OCI-LY3 (cell line): Measurements from ENCODE around the gene OPN1LW.
"Not testable (repeated sequence)": the region's sequence is repeated elsewhere in the genome, so short reads cannot be mapped to it uniquely, and the experiment has no call there.

Experiments used
- H2AFZ ChIP-seq: fragments of 200-600, 300-600 bp; shearing (Covaris generic); 2 replicates; pipeline ENCODE4 v1.6.0; 2014; ENCODE audit warnings: antibody characterized with exemption, low read depth, low read length
- H3K27ac ChIP-seq: fragments of 200-600, 300-600 bp; sonication (generic); 2 replicates; pipeline ENCODE4 v1.5.1; 2014; ENCODE audit warnings: mild to moderate bottlenecking, low read length, moderate library complexity, mixed read lengths
- H3K27me3 ChIP-seq: fragments of 200-600, 300-600 bp; sonication (generic); 2 replicates; pipeline ENCODE4 v1.6.1; 2014; ENCODE audit warnings: low read depth, low read length, mixed read lengths
- H3K36me3 ChIP-seq: fragments of 200-600, 300-600 bp; sonication (generic); replicated peaks from 2 replicates; pipeline ENCODE3; 2014; ENCODE audit warnings: low read depth, low read length, mixed read lengths
- H3K4me1 ChIP-seq: fragments of 300-600, 200-600 bp; sonication (generic); 2 replicates; pipeline ENCODE4 v1.6.1; 2014; ENCODE audit warnings: low read length, mixed read lengths
- H3K4me2 ChIP-seq: fragments of 200-600, 300-600 bp; sonication (generic); 2 replicates; pipeline ENCODE4 v1.6.1; 2014; ENCODE audit warnings: low read length, mixed read lengths
- H3K4me3 ChIP-seq: fragments of 300-600, 200-600 bp; sonication (generic); 2 replicates; pipeline ENCODE4 v1.5.1; 2014; ENCODE audit warnings: antibody characterized with exemption, mild to moderate bottlenecking, low read length, moderate library complexity
- H3K79me2 ChIP-seq: fragments of 300-600, 200-600 bp; shearing (Covaris generic); 2 replicates; pipeline ENCODE4 v1.6.1; 2014; ENCODE audit warnings: mild to moderate bottlenecking, low read length, mixed read lengths
- H3K9ac ChIP-seq: fragments of 300-600, 200-600 bp; shearing (Covaris generic); 2 replicates; pipeline ENCODE4 v1.6.0; 2014; ENCODE audit warnings: mild to moderate bottlenecking, low read length, moderate library complexity
- H3K9me3 ChIP-seq: fragments of 200-600, 300-600 bp; shearing (Covaris generic); 2 replicates; pipeline ENCODE4 v1.6.1; 2014; ENCODE audit warnings: low read length, mixed read lengths; ENCODE audit not compliant: insufficient read depth
- H4K20me1 ChIP-seq: fragments of 200-600, 300-600 bp; sonication (generic); 2 replicates; pipeline ENCODE4 v1.6.1; 2016; ENCODE audit warnings: low read length, mixed read lengths; ENCODE audit not compliant: insufficient read depth
- CTCF ChIP-seq: fragments of 200-600, 300-600 bp; sonication (generic); IDR thresholded peaks from 2 replicates; pipeline ENCODE4 v1.5.1; 2014; ENCODE audit warnings: antibody characterized with exemption, low read length, low read depth
- EZH2phosphoT487 ChIP-seq: fragments of 200-600 bp; shearing (Covaris generic); IDR thresholded peaks from 2 replicates; pipeline ENCODE4 v1.6.1; 2018; ENCODE audit warnings: antibody characterized with exemption, mixed run types, low read depth

OPN1LW gene

GRCh38 chrX:154140742-154141141 lies 3.3 kb upstream of the OPN1LW start:
- no peaks in the 10 kb centered on the region for H3K9me3 ChIP-seq
- no peak overlapping the region for H3K4me3 ChIP-seq
- no peak overlapping the region for H3K4me2 ChIP-seq
- TF ChIP-seq CTCF (no peak), EZH2phosphoT487 (no peak)
- H3K27ac ChIP-seq = no peak overlapping the region
- no peaks in the 10 kb centered on the region for H3K36me3 ChIP-seq
- H2AFZ ChIP-seq = no peak overlapping the region
- no peaks in the 10 kb centered on the region for H3K79me2 ChIP-seq
- no peaks in the 10 kb centered on the region for H4K20me1 ChIP-seq
- no peaks in the 10 kb centered on the region for H3K4me1 ChIP-seq
- H3K9ac ChIP-seq = no peak overlapping the region
- H3K27me3 ChIP-seq = peaks cover 5% of the 10 kb centered on the region

DNA sequence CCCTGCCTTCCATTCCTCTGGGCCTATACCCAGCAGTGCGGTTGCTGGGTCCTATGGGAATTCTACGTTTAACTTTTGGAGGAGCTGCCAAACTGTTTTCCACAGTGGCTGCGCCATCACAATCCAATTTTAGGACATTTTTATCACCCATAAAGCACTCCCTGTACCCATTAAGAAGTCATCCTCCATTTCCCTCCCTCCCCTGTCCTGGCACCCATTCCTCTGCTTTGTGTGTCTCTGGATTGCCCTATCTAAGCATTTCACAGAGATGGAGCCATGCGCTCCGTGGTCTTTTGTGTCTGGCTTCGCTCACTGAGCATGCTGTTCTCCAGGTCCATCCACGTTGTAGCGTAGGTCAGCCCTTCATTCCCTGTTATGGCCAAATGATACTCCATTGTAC lies 1.7 kb upstream of the OPN1LW start:
- no peaks in the 10 kb centered on the region for H3K36me3 ChIP-seq
- H3K4me3 ChIP-seq = no peak overlapping the region
- no peaks in the 10 kb centered on the region for H3K27me3 ChIP-seq
- no peaks in the 10 kb centered on the region for H3K79me2 ChIP-seq
- H3K4me2 ChIP-seq = no peak overlapping the region
- H3K4me1 ChIP-seq = no peaks in the 10 kb centered on the region
- TF ChIP-seq EZH2phosphoT487 (no peak), CTCF (no peak)
- H3K27ac ChIP-seq = no peak overlapping the region
- no peak overlapping the region for H3K9ac ChIP-seq
- no peaks in the 10 kb centered on the region for H3K9me3 ChIP-seq
- no peak overlapping the region for H2AFZ ChIP-seq
- H4K20me1 ChIP-seq = no peaks in the 10 kb centered on the region

GRCh38 chrX:154142950-154143745 lies 895 bp upstream of the OPN1LW start:
- Histone ChIP-seq H2AFZ (no peak overlapping the region), H3K9ac (no peak overlapping the region), H3K36me3 (no peaks in the 10 kb centered on the region), H3K4me2 (no peak overlapping the region), H4K20me1 (no peaks in the 10 kb centered on the region), H3K27ac (no peak overlapping the region), H3K27me3 (no peaks in the 10 kb centered on the region), H3K9me3 (no peaks in the 10 kb centered on the region), H3K4me3 (no peak overlapping the region), H3K79me2 (no peaks in the 10 kb centered on the region), H3K4me1 (no peaks in the 10 kb centered on the region)
- no peak for TF ChIP-seq EZH2phosphoT487
- no peak for TF ChIP-seq CTCF

DNA sequence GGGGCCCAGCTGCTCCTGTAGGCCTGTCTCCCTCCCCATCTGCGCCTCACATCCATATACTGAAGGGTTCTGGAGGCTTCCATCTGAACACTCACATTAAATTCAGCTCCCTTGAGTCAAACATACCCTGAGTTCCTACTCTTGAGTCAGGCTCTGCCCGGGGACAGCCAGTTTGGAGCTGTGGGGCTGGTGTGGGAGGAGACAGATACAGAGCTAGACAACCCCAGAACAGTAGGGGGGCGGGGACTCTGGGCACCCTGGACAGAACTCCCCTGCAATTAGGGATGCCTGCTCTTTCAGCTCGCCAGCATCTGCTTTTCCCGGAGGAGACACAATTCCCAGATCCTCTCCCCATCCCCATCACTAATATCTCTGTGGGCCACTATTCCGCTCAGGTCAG lies 7.0 kb downstream of the OPN1LW start:
- not testable (repeated sequence) for H3K27ac ChIP-seq, H4K20me1 ChIP-seq, H3K4me3 ChIP-seq, H3K4me1 ChIP-seq, H3K4me2 ChIP-seq, H3K9me3 ChIP-seq, H2AFZ ChIP-seq, H3K79me2 ChIP-seq, H3K36me3 ChIP-seq, H3K27me3 ChIP-seq, H3K9ac ChIP-seq

DNA sequence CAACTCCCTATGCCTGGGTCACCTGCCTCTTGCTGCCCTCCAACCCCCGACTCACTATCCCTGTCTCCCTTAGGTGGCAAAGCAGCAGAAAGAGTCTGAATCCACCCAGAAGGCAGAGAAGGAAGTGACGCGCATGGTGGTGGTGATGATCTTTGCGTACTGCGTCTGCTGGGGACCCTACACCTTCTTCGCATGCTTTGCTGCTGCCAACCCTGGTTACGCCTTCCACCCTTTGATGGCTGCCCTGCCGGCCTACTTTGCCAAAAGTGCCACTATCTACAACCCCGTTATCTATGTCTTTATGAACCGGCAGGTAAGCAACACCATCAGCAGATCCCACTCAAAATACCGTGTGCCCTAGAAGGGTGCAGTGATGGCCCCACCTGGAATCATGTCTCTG lies 12.2 kb downstream of the OPN1LW start:
- H3K36me3 ChIP-seq, H3K9ac ChIP-seq, H4K20me1 ChIP-seq, H3K4me3 ChIP-seq, H3K27ac ChIP-seq, H3K4me2 ChIP-seq, H2AFZ ChIP-seq, H3K27me3 ChIP-seq, H3K4me1 ChIP-seq, H3K79me2 ChIP-seq, H3K9me3 ChIP-seq: not testable (repeated sequence)

DNA sequence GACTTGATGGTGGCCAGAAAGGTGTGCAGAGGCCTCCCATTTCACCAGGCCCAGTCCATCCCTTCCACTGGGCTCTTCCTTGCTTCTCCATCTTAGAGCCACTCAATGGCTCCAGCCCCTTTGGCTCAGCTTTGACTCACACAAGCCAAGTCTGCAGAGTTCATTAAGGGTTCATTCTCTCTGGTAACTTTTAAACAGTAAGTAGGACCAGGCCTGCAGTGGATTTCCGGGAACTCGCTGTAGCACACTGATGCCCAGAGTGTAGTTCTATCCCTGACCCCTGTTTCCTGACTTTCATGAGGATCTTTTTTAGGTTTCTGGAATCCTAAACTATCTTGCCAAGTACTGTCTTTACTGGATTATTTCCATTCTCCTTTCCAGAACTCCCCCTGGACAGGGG lies 13.2 kb downstream of the OPN1LW start:
- H4K20me1 ChIP-seq, H3K36me3 ChIP-seq, H3K79me2 ChIP-seq, H2AFZ ChIP-seq, H3K4me1 ChIP-seq, H3K9me3 ChIP-seq, H3K27me3 ChIP-seq, H3K4me3 ChIP-seq, H3K27ac ChIP-seq, H3K9ac ChIP-seq, H3K4me2 ChIP-seq: not testable (repeated sequence)

DNA sequence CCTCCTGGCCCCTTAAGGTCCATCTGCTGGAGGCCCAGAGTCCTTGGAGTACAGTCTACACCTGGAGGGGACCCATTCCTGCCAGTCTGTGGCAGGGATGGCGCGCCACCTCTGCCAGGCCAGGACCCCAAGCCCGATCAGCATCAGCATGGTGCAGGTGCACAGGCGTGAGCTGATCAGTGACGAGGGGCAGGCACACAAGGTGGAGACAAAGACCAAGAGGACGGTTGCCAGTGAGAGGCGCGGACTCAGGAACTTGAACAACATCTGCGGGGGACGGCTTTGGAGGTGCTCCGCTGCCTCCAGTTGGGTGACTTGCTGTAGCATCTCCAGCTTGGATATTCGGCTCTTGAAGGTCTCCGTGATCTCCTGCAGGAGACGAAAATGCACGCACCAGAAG lies 15.3 kb downstream of the OPN1LW start:
- H3K36me3 ChIP-seq, H3K27me3 ChIP-seq, H3K79me2 ChIP-seq, H3K4me1 ChIP-seq, H3K9me3 ChIP-seq, H3K9ac ChIP-seq, H3K27ac ChIP-seq, H3K4me2 ChIP-seq, H4K20me1 ChIP-seq, H3K4me3 ChIP-seq, H2AFZ ChIP-seq: not testable (repeated sequence)
